ENCODE results near the gene BCL2A1.
"Not testable (repeated sequence)": the region's sequence is repeated elsewhere in the genome, so short reads cannot be mapped to it uniquely, and the experiment has no call there.

Gene BCL2A1

DNA sequence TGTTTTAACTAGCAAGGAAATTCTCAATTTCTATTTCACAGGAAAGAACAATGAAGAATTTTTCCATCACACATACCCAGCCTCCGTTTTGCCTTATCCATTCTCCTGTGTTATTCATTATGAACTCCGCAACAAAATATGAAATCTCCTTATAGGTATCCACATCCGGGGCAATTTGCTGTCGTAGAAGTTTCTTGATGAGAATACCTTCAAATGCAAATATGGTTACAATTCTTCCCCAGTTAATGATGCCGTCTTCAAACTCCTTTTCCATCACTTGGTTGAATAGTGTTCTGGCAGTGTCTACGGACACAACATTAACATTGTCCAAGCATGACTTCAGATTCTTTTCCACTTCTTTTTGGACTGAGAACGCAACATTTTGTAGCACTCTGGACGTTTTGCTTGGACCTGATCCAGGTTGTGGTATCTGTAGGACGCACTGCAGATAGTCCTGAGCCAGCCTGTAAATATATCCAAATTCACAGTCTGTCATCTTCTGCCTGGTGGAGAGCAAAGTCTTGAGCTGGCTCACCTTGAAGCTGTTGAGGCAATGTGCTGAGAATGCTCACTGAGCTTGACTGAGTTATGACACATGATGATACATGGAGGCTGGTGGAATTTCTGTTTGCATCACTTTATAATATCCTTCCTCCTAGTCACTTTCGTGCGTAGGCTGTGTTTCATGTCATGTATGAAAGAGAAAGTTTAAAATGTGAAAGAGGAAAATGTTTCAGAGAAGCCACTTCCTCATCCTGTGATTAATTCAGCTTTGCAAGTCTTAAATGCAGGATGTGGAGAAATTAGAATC, at the start of gene BCL2A1:
Gene BCL2A1, minus strand, starts transcription at position 573 of the 811 bp plus-strand sequence. Its CDS starts 77 bp downstream, at position 496.
- TF ChIP-seq, protein P1, sequence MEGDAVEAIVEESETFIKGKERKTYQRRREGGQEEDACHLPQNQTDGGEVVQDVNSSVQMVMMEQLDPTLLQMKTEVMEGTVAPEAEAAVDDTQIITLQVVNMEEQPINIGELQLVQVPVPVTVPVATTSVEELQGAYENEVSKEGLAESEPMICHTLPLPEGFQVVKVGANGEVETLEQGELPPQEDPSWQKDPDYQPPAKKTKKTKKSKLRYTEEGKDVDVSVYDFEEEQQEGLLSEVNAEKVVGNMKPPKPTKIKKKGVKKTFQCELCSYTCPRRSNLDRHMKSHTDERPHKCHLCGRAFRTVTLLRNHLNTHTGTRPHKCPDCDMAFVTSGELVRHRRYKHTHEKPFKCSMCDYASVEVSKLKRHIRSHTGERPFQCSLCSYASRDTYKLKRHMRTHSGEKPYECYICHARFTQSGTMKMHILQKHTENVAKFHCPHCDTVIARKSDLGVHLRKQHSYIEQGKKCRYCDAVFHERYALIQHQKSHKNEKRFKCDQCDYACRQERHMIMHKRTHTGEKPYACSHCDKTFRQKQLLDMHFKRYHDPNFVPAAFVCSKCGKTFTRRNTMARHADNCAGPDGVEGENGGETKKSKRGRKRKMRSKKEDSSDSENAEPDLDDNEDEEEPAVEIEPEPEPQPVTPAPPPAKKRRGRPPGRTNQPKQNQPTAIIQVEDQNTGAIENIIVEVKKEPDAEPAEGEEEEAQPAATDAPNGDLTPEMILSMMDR (IDR thresholded peaks at IDR 0.05; ENCODE audit: low read length, missing control alignments): no peak
- DNase-seq (ENCODE audit: low read depth): peak; percentile 86
- H3K4me3 ChIP-seq (replicated peaks; ENCODE audit: low read depth, low read length): peak within 1 kb of the TSS; percentile 19

DNA sequence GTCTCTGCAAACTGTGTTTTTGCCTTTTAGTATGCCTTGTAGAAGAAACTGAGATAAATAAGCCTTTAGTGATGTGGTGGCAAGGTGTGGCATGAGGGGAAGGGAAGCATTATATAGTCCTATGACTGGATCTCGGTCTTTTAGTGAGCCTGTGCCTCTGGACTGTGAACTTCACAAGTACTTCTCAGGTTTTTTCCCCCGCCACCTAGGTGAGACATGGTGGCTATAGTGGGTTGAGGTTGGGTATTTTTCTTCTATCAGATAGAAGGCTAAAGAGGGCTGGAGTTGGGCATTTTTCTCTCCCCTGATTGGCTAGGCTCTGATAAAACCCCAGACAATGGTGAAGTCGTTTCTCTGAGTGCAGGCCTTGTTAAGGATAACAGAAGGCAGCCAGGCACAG, 49.7 kb upstream of the BCL2A1 start:
- TF ChIP-seq, protein P1 (IDR thresholded peaks at IDR 0.05; ENCODE audit: low read length, missing control alignments): no peak
- no peak for DNase-seq (ENCODE audit: low read depth)
- no peak overlapping the region for H3K4me3 ChIP-seq (replicated peaks; ENCODE audit: low read depth, low read length)

DNA sequence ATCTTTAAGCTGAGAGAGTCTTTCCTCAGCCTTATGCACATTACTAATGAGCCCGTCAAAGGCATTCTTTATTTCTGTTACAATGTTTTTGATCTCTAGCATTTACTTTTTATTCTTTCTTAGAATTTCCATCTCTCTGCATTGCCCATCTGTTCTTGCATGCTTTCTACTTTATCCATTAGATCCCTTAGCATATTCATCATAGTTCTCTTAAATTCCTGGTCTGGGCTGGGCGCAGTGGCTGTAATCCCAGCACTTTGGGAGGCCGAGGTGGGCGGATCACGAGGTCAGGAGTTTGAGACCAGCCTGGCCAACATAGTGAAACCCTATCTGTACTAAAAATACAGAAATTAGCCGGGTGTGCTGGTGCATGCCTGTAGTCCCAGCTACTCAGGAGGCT, 49.2 kb upstream of the BCL2A1 start:
- DNase-seq (ENCODE audit: low read depth); H3K4me3 ChIP-seq (replicated peaks; ENCODE audit: low read depth, low read length): not testable (repeated sequence)

DNA sequence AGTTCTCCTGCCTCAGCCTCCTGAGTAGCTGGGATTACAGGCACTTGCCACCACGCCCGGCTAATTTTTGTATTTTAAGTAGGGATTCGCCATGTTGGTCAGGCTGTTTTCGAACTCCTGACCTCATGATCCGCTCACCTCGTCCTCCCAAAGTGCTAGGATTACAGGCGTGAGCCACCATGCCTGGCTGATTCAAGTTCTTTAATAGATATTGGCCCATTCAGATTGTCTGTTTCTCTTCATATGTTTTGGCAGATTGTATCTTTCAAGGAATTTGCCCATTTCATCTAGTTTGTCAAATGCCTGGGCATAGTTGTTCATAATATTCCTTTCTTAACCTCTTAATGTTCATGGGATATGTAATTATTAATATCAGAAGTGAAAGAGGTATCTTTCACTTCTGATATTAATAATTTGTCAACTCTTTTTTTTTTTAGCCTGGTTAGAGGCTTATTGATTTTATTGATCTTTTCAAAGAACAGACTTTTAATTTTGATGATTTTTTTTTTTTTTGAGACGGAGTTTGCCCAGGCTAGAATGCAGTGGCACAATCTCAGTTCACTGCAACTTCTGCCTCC, 48.3 kb upstream of the BCL2A1 start:
- no peak overlapping the region for H3K4me3 ChIP-seq (replicated peaks; ENCODE audit: low read depth, low read length)
- no peak for DNase-seq (ENCODE audit: low read depth)
- TF ChIP-seq, protein P1 (IDR thresholded peaks at IDR 0.05; ENCODE audit: low read length, missing control alignments): no peak

DNA sequence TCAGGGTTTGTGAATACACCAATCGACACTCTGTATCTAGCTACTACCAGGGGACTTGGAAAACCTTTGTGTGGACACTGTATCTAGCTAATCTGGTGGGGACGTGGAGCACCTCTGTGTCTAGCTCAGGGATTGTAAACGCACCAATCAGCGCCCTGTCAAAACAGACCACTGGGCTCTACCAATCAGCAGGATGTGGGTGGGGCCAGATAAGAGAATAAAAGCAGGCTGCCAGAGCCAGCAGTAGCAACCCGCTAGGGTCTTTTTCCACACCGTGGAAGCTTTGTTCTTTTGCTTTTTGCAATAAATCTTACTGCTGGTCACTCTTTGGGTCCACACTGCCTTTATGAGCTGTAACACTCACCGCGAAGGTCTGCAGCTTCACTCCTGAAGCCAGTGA, 46.1 kb upstream of the BCL2A1 start:
- DNase-seq (ENCODE audit: low read depth); H3K4me3 ChIP-seq (replicated peaks; ENCODE audit: low read depth, low read length): not testable (repeated sequence)

DNA sequence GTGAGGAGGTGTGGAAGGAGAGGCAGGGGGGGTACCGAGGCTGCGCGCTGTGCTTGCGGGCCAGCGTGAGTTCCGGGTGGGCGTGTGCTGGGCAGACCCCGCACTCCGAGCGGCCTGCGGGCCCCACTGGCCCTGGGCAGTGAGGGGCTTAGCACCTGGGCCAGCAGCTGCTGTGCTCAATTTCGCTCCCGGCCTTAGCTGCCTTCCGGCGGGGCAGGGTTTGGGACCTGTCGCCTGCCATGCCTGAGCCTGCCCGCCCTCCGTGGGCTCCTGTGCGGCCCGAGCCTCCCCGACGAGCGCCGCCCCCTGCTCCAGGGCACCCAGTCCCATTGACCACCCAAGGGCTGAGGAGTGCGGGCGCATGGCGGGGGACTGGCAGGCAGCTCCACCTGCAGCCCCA, 45.5 kb upstream of the BCL2A1 start:
- not testable (repeated sequence) for H3K4me3 ChIP-seq (replicated peaks; ENCODE audit: low read depth, low read length)

DNA sequence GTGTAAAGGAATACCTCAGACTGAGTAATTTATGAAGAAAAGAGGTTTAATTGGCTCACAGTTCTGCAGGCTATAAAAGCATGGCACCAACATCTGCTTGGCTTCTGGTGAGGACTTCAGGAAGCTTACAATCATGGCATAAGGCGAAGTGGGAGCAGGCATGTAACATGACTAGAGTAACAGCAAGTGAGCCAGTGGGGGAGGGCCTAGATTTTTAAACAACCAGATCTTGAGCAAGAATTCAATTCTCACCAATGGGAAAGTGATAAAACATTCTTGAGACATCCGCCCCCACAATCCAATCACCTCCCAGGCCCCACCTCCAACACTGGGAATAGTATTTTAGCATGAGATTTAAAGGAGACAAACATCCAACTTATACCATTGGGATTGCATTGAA, 44.2 kb upstream of the BCL2A1 start:
- H3K4me3 ChIP-seq (replicated peaks; ENCODE audit: low read depth, low read length): no peak overlapping the region
- TF ChIP-seq, protein P1 (IDR thresholded peaks at IDR 0.05; ENCODE audit: low read length, missing control alignments): no peak
- no peak for DNase-seq (ENCODE audit: low read depth)

More for the DNA sequence above, 45.5 kb upstream of the BCL2A1 start:
- not testable (repeated sequence) for DNase-seq (ENCODE audit: low read depth)

DNA sequence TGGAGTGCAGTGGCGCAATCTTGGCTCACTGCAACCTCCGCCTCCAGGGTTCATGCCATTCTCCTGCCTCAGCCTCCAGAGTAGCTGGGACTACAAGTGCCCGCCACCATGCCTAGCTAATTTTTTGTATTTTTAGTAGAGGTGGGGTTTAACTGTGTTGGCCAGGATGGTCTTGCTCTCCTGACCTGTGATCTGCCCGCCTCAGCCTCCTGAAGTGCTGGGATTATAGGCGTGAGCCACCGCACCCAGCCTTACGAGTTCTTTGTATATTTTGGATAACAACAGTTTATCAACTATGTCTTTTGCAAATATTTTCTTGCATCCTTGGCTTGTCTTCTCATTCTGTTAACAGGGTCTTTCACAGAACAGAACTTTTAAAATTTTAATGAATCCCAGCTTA, 43.2 kb upstream of the BCL2A1 start:
- DNase-seq (ENCODE audit: low read depth); H3K4me3 ChIP-seq (replicated peaks; ENCODE audit: low read depth, low read length): not testable (repeated sequence)

DNA sequence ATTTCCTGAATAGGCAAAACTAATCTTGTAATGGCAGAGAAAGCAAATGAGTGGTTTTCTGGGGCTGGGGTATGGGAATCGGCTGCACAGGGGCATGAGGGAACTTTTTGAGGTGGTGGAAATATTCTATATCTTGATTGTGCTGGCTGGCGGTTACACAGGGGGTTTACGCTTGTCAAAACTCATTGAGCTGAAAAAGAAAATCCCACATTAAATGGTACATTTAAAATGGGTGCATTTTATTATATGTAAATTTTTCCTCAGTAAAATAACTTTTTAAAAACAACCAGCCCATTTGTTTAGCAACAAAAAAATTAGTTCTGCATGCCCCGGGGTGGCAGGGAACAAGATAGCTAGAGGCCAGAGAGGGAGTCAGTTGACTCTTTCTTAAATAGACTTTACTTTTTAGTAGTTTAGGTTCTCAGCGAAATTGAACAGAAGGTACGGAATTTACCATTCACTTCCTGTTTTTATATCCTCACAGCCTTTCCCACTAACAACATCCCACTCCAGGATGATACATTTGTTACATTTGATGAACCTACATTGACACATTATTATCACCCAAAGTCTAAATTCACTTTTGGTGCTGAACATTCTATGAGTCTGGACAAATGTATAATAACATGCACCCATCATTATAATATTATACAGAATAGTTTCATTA, 41.2 kb upstream of the BCL2A1 start:
- no peak for DNase-seq (ENCODE audit: low read depth)
- H3K4me3 ChIP-seq (replicated peaks; ENCODE audit: low read depth, low read length): no peak overlapping the region
- TF ChIP-seq, protein P1 (IDR thresholded peaks at IDR 0.05; ENCODE audit: low read length, missing control alignments): no peak
